GM12878 (cell line): ENCODE data around the gene MMP13. TPM values are rescaled to one million over a fixed set of nuclear protein-coding genes. Genes with fewer than 3 reads are reported as not detected.

Source experiments
- ATAC-seq: fragments of 200-7000 bp; cut with Tn5 transposase; 3 replicates; pipeline ENCODE4 v1.9.1; 2020; ENCODE audit warnings: mild to moderate bottlenecking, moderate library complexity
- BruUV-seq: library from RNA; stranded (reverse); fragments of 400-500 nt; replicated peaks from 2 replicates; lab custom pipeline; 2021; lab: Mats Ljungman, UMichigan
- CTCF ChIA-PET: fragments of 300-600 bp; sonication (Branson Sonifier 250); formaldehyde crosslinking; extraction: SDS; loops from one replicate; lab custom pipeline; 2021; ENCODE audit warnings: inconsistent platforms; lab: Yijun Ruan, JAX
- POLR2A ChIA-PET: fragments of 350-600 bp; formaldehyde crosslinking; extraction: SDS; loops from one replicate; lab custom pipeline; 2021; ENCODE audit warnings: inconsistent platforms; lab: Charles Lee
- RAD21 ChIA-PET: fragments of 300-600 bp; sonication (Branson Sonifier 250); formaldehyde crosslinking; loops from one replicate; lab custom pipeline; 2023; ENCODE audit warnings: antibody characterized with exemption; ENCODE audit not compliant: unreplicated experiment; lab: Charles Lee
- SMC1A ChIA-PET: fragments of 300-600 bp; sonication (Branson Sonifier 250); formaldehyde crosslinking; loops from one replicate; lab custom pipeline; 2023; ENCODE audit not compliant: unreplicated experiment, uncharacterized antibody; lab: Charles Lee
- DNase-seq: peaks from one replicate; pipeline ENCODE4 v3.0.0-alpha.2; 2011; ENCODE audit warnings: low read depth, low spot score
- FAIRE-seq: peaks from 3 replicates; lab custom pipeline; 2011; peaks lifted over from hg19 to GRCh38; lab: Jason Lieb, UNC
- H2AFZ ChIP-seq: 2 replicates; pipeline ENCODE4 v1.6.0; 2011; ENCODE audit warnings: low read depth, low read length, control low read depth; ENCODE audit not compliant: control insufficient read depth
- H3K27ac ChIP-seq: 2 replicates; pipeline ENCODE4 v1.5.1; 2011; ENCODE audit warnings: control low read depth; ENCODE audit not compliant: control insufficient read depth, insufficient read depth
- H3K27me3 ChIP-seq, 2 experiments: replicated peaks in 1 of 2; 2 replicates each; pipeline versions ENCODE4 v1.6.0 to v1.6.1; 2011; ENCODE audit warnings: low read length in 1 of 2; ENCODE audit not compliant: control insufficient read depth in 2 of 2, insufficient read depth in 2 of 2
- H3K36me3 ChIP-seq, 2 experiments: 2 replicates each; pipeline ENCODE4 v1.5.1; 2011; ENCODE audit warnings: low read length in 1 of 2; ENCODE audit not compliant: control insufficient read depth in 2 of 2, insufficient read depth in 2 of 2
- H3K4me1 ChIP-seq: 2 replicates; pipeline ENCODE4 v1.6.1; 2011; ENCODE audit warnings: mild to moderate bottlenecking, low read length, moderate library complexity, mixed read lengths; ENCODE audit not compliant: control insufficient read depth, insufficient read depth
- H3K4me2 ChIP-seq: 2 replicates; pipeline ENCODE4 v1.6.0; 2011; ENCODE audit warnings: control low read depth; ENCODE audit not compliant: control insufficient read depth, insufficient read depth
- H3K4me3 ChIP-seq: fragments of 200-600 bp; sonication (generic); 2 replicates; pipeline ENCODE4 v1.5.1; 2016
- H3K79me2 ChIP-seq: 2 replicates; pipeline ENCODE4 v1.6.0; 2011; ENCODE audit warnings: low read length; ENCODE audit not compliant: control insufficient read depth, insufficient read depth
- H3K9ac ChIP-seq: 2 replicates; pipeline ENCODE4 v1.8.0; 2011; ENCODE audit warnings: low read length, control low read depth, mixed read lengths; ENCODE audit not compliant: control insufficient read depth, insufficient read depth
- H3K9me3 ChIP-seq: replicated peaks from 3 replicates; pipeline ENCODE4 v1.5.1; 2011; ENCODE audit warnings: mild to moderate bottlenecking, low read length; ENCODE audit not compliant: control insufficient read depth, insufficient read depth
- H4K20me1 ChIP-seq: 2 replicates; pipeline ENCODE4 v1.6.0; 2011; ENCODE audit not compliant: control insufficient read depth, insufficient read depth
- BRCA1 ChIP-seq: IDR thresholded peaks from 2 replicates; pipeline ENCODE4 v1.6.1; 2011; ENCODE audit warnings: low read depth, low read length, improper control_type of control experiment
- CHD1 ChIP-seq: IDR thresholded peaks from 2 replicates; pipeline ENCODE4 v1.6.1; 2012; ENCODE audit warnings: low read depth, low read length, improper control_type of control experiment
- EZH2 ChIP-seq: IDR thresholded peaks from 2 replicates; pipeline ENCODE4 v1.6.1; 2012; ENCODE audit warnings: low read depth, mild to moderate bottlenecking, control low read depth, inconsistent platforms, low read length, borderline replicate concordance; ENCODE audit not compliant: control insufficient read depth
- RBBP5 ChIP-seq: fragments of 200-600 bp; sonication (generic); conservative IDR thresholded peaks from 2 replicates; pipeline ENCODE4 v1.6.1; 2016
- STAT1 ChIP-seq: fragments of 450-650 bp; conservative IDR thresholded peaks from 2 replicates; pipeline ENCODE4 v1.6.1; 2014; ENCODE audit warnings: antibody characterized with exemption, mild to moderate bottlenecking
- TCF7 ChIP-seq: IDR thresholded peaks from 2 replicates; pipeline ENCODE4 v1.6.1; 2014; ENCODE audit warnings: antibody characterized with exemption, borderline replicate concordance
- in situ Hi-C: fragments of 300-500 bp; cut with MboI; formaldehyde crosslinking; loops from 9 replicates; pipeline ENCODE4 v1.14.3; 2018; ENCODE audit warnings: mixed read lengths
- intact Hi-C: fragments of 100-400 bp; cut with micrococcal nuclease; formaldehyde crosslinking; loops from one replicate; pipeline ENCODE4 v1.14.2; 2022; ENCODE audit not compliant: unreplicated experiment
- polyA plus RNA-seq, 11 experiments: library from polyadenylated mRNA; depleted of rRNA in 4 of 11; unstranded in 6 of 11; stranded (reverse) in 5 of 11; fragments of >200 nt; fragmentation: Nextera tagmentation in 4 of 11; fragmentation: Illumina TruSeq in 1 of 11; extraction: Ambion mirVana in 4 of 11; extraction: Trizol in 1 of 11; gene quantifications; 1 replicate in 1 of 11; 2 replicates in 10 of 11; pipeline versions ENCODE4 v1.2.1 to v1.2.3, GENCODE V29; 2011 to 2016; ENCODE audit warnings: inconsistent platforms in 2 of 11, missing spikeins in 2 of 11, low read depth in 1 of 11
- total RNA-seq, 4 experiments: library from RNA; depleted of rRNA in 3 of 4; stranded (reverse); fragments of >200 nt in 3 of 4; fragmentation: Illumina TruSeq in 1 of 4; extraction: Trizol in 1 of 4; gene quantifications; 2 replicates each; pipeline versions ENCODE4 v1.2.1 to v1.2.3, GENCODE V29; 2013 to 2021
- TF ChIP-seq, protein P1 (sequence below): fragments of 450-650 bp; IDR thresholded peaks from 2 replicates; pipeline ENCODE4 v1.6.1; 2017; ENCODE audit warnings: antibody characterized with exemption, mild to moderate bottlenecking, moderate library complexity
- TF ChIP-seq, protein P2 (sequence below): IDR thresholded peaks from 2 replicates; pipeline ENCODE4 v1.6.1; 2011; ENCODE audit warnings: low read depth, low read length, improper control_type of control experiment, borderline replicate concordance
- TF ChIP-seq, protein P3 (sequence below): fragments of 450-650 bp; IDR thresholded peaks from 2 replicates; pipeline ENCODE4 v1.6.1; 2018; ENCODE audit warnings: borderline replicate concordance, mild to moderate bottlenecking; ENCODE audit not compliant: partially characterized antibody
- TF ChIP-seq, protein P4 (sequence below): fragments of 450-650 bp; IDR thresholded peaks from 2 replicates; pipeline ENCODE4 v1.6.1; 2017; ENCODE audit warnings: low read depth, mild to moderate bottlenecking, moderate library complexity

Gene MMP13
- total and polyA plus RNA-seq, 10 of the 15 experiments (the other 5 are each of a cell fraction or from before 2014, with no cell fraction given): 0.05 TPM; not detected in 9

DNA sequence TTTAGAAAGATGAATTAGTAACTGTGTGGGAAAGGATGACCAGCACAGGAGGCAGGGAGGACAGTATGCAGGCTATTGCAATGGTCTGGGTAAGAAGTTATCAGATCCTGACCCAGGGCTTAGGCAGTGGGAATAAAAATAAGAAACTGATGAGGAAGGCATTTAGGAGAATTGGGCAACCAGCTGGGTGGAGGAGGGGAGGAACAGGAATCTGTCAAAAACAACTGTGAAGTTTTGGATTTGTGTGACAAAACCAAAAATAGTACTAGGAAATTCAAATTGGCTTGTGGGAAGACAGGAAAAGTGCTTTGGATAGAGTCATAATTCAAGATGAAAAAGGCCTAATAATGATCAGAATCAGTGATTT lies 27.9 kb downstream of the MMP13 start:
- Histone ChIP-seq H3K9ac (no peak overlapping the region), H3K27me3 (peaks cover 0 to 3% of the 10 kb centered on the region in 2 experiments; a peak in 2 of 4 replicates), H3K27ac (no peak overlapping the region), H3K9me3 (no peaks in the 10 kb centered on the region), H3K36me3 (no peaks in the 10 kb centered on the region), H4K20me1 (no peaks in the 10 kb centered on the region), H3K79me2 (no peaks in the 10 kb centered on the region), H3K4me2 (no peak overlapping the region), H2AFZ (no peak overlapping the region), H3K4me3 (no peak overlapping the region), H3K4me1 (no peaks in the 10 kb centered on the region)
- in situ Hi-C loops (no loop called here), intact Hi-C loops (no loop called here)
- ChIA-PET SMC1A (interaction anchor here (1.5 to 11.7 kb wide), 5 partner anchors 7 to 13 kb away, joined by 7 to 177 read pairs (median 29); no protein-coding TSS in a partner anchor), RAD21 (interaction anchor here (6.2 to 11.6 kb wide), 2 partner anchors 6 to 13 kb away, joined by 53 to 140 read pairs; no protein-coding TSS in a partner anchor), POLR2A (no interaction called here), CTCF (interaction anchor here (3.5 to 11.6 kb wide), 3 partner anchors 13 to 14 kb away, joined by 19 to 160 read pairs (median 39); no protein-coding TSS in a partner anchor)
- DNase-seq (no peak), FAIRE-seq (no peak), ATAC-seq (no peak)
- BruUV-seq: no TSS peak
- TF ChIP-seq BRCA1 (no peak), TCF7 (no peak), EZH2 (no peak), RBBP5 (no peak), STAT1 (no peak), CHD1 (no peak)
- TF ChIP-seq, protein P1, sequence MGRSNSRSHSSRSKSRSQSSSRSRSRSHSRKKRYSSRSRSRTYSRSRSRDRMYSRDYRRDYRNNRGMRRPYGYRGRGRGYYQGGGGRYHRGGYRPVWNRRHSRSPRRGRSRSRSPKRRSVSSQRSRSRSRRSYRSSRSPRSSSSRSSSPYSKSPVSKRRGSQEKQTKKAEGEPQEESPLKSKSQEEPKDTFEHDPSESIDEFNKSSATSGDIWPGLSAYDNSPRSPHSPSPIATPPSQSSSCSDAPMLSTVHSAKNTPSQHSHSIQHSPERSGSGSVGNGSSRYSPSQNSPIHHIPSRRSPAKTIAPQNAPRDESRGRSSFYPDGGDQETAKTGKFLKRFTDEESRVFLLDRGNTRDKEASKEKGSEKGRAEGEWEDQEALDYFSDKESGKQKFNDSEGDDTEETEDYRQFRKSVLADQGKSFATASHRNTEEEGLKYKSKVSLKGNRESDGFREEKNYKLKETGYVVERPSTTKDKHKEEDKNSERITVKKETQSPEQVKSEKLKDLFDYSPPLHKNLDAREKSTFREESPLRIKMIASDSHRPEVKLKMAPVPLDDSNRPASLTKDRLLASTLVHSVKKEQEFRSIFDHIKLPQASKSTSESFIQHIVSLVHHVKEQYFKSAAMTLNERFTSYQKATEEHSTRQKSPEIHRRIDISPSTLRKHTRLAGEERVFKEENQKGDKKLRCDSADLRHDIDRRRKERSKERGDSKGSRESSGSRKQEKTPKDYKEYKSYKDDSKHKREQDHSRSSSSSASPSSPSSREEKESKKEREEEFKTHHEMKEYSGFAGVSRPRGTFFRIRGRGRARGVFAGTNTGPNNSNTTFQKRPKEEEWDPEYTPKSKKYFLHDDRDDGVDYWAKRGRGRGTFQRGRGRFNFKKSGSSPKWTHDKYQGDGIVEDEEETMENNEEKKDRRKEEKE: no peak
- TF ChIP-seq, protein P2, sequence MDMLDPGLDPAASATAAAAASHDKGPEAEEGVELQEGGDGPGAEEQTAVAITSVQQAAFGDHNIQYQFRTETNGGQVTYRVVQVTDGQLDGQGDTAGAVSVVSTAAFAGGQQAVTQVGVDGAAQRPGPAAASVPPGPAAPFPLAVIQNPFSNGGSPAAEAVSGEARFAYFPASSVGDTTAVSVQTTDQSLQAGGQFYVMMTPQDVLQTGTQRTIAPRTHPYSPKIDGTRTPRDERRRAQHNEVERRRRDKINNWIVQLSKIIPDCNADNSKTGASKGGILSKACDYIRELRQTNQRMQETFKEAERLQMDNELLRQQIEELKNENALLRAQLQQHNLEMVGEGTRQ: no peak
- TF ChIP-seq, protein P3, sequence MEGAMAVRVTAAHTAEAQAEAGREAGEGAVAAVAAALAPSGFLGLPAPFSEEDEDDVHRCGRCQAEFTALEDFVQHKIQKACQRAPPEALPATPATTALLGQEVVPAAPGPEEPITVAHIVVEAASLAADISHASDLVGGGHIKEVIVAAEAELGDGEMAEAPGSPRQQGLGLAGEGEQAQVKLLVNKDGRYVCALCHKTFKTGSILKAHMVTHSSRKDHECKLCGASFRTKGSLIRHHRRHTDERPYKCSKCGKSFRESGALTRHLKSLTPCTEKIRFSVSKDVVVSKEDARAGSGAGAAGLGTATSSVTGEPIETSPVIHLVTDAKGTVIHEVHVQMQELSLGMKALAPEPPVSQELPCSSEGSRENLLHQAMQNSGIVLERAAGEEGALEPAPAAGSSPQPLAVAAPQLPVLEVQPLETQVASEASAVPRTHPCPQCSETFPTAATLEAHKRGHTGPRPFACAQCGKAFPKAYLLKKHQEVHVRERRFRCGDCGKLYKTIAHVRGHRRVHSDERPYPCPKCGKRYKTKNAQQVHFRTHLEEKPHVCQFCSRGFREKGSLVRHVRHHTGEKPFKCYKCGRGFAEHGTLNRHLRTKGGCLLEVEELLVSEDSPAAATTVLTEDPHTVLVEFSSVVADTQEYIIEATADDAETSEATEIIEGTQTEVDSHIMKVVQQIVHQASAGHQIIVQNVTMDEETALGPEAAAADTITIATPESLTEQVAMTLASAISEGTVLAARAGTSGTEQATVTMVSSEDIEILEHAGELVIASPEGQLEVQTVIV: no peak
- TF ChIP-seq, protein P4, sequence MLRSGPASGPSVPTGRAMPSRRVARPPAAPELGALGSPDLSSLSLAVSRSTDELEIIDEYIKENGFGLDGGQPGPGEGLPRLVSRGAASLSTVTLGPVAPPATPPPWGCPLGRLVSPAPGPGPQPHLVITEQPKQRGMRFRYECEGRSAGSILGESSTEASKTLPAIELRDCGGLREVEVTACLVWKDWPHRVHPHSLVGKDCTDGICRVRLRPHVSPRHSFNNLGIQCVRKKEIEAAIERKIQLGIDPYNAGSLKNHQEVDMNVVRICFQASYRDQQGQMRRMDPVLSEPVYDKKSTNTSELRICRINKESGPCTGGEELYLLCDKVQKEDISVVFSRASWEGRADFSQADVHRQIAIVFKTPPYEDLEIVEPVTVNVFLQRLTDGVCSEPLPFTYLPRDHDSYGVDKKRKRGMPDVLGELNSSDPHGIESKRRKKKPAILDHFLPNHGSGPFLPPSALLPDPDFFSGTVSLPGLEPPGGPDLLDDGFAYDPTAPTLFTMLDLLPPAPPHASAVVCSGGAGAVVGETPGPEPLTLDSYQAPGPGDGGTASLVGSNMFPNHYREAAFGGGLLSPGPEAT: no peak
